ENCODE data around the gene FBRSL1. TPM values are rescaled to one million over a fixed set of nuclear protein-coding genes. Genes with fewer than 3 reads are reported as not detected.

Gene FBRSL1
- total and polyA plus RNA-seq, 2 of the 8 experiments (the other 6 are each of a cell fraction or from before 2014, with no cell fraction given) = 18.4 to 109 TPM

DNA sequence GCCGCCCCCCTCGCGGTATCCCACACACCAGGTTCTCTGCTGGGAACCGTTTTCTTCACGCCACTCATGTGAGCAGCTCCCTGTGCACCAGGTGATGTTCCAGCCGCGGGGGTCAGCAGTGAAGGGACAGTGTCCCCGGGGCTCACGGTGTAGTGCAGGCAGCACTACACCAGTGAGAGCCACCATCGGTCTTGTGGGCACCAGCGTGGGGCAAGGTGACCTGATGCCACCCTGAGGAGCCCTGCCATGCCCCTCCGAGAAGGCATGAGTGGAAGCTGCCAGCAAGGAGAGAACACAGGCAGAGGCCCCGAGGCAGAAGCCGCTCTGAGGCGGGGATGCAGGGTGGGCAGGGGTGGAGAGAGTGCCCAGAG lies 11.5 kb upstream of the FBRSL1 start:
- CTCF ChIA-PET (ENCODE audit: partially characterized antibody) = interaction anchor here (1.0 to 2.4 kb wide), 6 partner anchors 18 to 83 kb away, joined by 3 to 10 read pairs (median 4); no protein-coding TSS in a partner anchor
- FAIRE-seq = no peak
- WGBS, 2 experiments (ENCODE audit: extremely low coverage in 1 of 2, insufficient coverage in 1 of 2, insufficient read length in 1 of 2, insufficient replicate concordance in 2 of 2, low coverage in 1 of 2, low lambda C conversion rate in 2 of 2, missing lambda C conversion rate in 1 of 2) = 83% methylated on average over 15 of the region's 15 CpGs; no CpG with 5 or more reads in 1 of the 2 experiments
- TF ChIP-seq NANOG (IDR thresholded peaks at IDR 0.05; ENCODE audit: insufficient read depth, low read depth, low read length, poor library complexity, severe bottlenecking) = no peak
- TF ChIP-seq ASH2L (IDR thresholded peaks at IDR 0.05; ENCODE audit: low read length) = no peak
- no peak for TF ChIP-seq SAP30 (IDR thresholded peaks at IDR 0.05; ENCODE audit: insufficient read depth, insufficient replicate concordance, low read length)

More for the DNA sequence above, 11.5 kb upstream of the FBRSL1 start:
- no peak for DNase-seq (ENCODE audit: low read depth in 1 of 2, low spot score in 2 of 2)
- Histone ChIP-seq H3K4me2 (ENCODE audit: insufficient read depth in 1 of 2, low read depth in 2 of 2, low read length in 2 of 2) (no peak overlapping the region), H4K91ac (replicated peaks; ENCODE audit: insufficient read length, low read length) (no peak overlapping the region), H2AK5ac (ENCODE audit: low read depth, low read length) (no peak overlapping the region), H3K36me3 (ENCODE audit: control insufficient read depth in 2 of 4, insufficient read depth in 4 of 4, low read length in 3 of 4) (no peaks in the 10 kb centered on the region), H4K8ac (ENCODE audit: extremely low read depth, insufficient read depth, low read length) (no peak overlapping the region), H2BK5ac (ENCODE audit: low read depth, low read length) (no peak overlapping the region), H3K79me2 (ENCODE audit: control insufficient read depth in 1 of 2, insufficient read depth in 2 of 2, low read length in 2 of 2) (no peaks in the 10 kb centered on the region), H2BK15ac (ENCODE audit: low read length) (no peak overlapping the region), H4K20me1 (replicated peaks in 1 of 2; ENCODE audit: control insufficient read depth in 1 of 2, insufficient read depth in 2 of 2, low read length in 2 of 2) (peaks cover 0 to 1% of the 10 kb centered on the region in 2 experiments), H3K56ac (replicated peaks; ENCODE audit: insufficient read length, low read depth, low read length) (no peak overlapping the region), H3K18ac (ENCODE audit: extremely low read depth, low read length) (no peak overlapping the region), H3K4ac (replicated peaks; ENCODE audit: insufficient read length, low read depth, low read length) (no peak overlapping the region), H3K23me2 (ENCODE audit: low read depth, low read length) (no peaks in the 10 kb centered on the region), H3K4me3 (ENCODE audit: extremely low read depth in 1 of 4, insufficient read depth in 2 of 4, low read depth in 3 of 4, low read length in 4 of 4) (no peak overlapping the region), H3K27ac (ENCODE audit: low read depth, low read length) (no peak overlapping the region), H3K9ac (replicated peaks in 1 of 4; ENCODE audit: extremely low read depth in 1 of 4, low read depth in 3 of 4, low read length in 3 of 4) (no peak overlapping the region), H3K14ac (ENCODE audit: insufficient read length) (no peak overlapping the region), H3K79me1 (ENCODE audit: low read depth, low read length) (no peaks in the 10 kb centered on the region), H2BK20ac (ENCODE audit: low read length) (no peak overlapping the region), H2BK120ac (replicated peaks; ENCODE audit: low read depth, low read length) (no peak overlapping the region), H3K27me3 (replicated peaks in 1 of 4; ENCODE audit: control insufficient read depth in 3 of 4, extremely low read depth in 1 of 4, insufficient read depth in 3 of 4, low read length in 3 of 4) (peaks cover 26 to 79% (median 57%) of the 10 kb centered on the region in 4 experiments), H2BK12ac (ENCODE audit: low read depth, low read length) (no peak overlapping the region), H3K9me3 (ENCODE audit: insufficient read depth in 2 of 2, low read depth in 1 of 2, low read length in 1 of 2) (peaks cover 0 to 13% of the 10 kb centered on the region in 2 experiments; a peak in 2 of 4 replicates), H4K5ac (ENCODE audit: insufficient read length, low read depth, low read length) (no peak overlapping the region), H2AFZ (ENCODE audit: low read length) (no peak overlapping the region), H3K4me1 (replicated peaks in 1 of 4; ENCODE audit: control insufficient read depth in 3 of 4, insufficient read depth in 4 of 4, low read length in 3 of 4) (no peaks in the 10 kb centered on the region), H3K23ac (ENCODE audit: insufficient read length) (no peak overlapping the region)
- POLR2A ChIA-PET (ENCODE audit: partially characterized antibody) = interaction anchor here (1.0 kb wide), 1 partner anchor 83 kb away, joined by 3 read pairs; no protein-coding TSS in a partner anchor
